ENCODE data around the gene THRB.

The THRB gene

DNA sequence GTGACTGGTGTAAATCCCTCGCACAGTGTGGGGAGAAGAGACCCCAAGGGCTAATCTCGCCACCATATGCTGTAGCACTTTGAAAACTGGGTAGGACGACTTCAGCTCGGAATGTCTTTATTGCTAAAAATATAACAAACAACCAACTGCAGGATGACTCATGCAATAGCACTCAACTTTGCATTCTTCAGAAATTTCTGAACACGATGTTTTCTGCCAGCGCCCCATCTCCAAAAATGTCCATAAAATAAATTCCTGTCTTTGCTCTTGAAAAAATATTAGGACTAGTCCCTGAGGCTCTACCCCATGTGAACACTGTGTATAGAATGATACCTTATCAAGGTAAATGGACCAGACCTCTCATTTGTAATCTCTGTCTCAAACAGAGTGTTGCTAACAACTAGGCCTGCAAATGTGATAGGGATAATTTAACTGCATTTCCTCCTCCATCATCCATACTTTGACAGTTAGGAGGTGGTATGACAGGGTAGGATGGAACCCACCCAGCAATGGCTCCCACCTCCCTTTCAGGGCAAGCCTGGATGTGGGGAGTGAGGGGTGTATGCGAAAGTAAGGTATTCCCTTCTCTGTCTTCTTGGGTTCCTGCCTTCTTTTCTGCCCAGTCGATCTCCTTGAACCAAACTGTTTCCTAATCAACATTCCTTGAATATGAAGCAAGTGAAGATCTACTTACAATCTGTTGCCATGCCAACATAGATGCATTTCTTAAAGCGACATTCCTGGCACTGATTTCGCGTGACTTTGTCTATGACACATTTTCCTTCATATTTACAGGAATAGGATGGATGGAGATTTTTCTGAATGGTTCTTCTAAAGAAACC, 348.4 kb downstream of the THRB start:
- no peak overlapping the region for H3K4me3 Mint-ChIP-seq
- H3K9me3 Mint-ChIP-seq: no peaks in the 10 kb centered on the region
- H3K27me3 Mint-ChIP-seq: no peaks in the 10 kb centered on the region
- H3K27ac Mint-ChIP-seq: no peak overlapping the region
- H3K36me3 Mint-ChIP-seq (ENCODE audit: low read depth): no peaks in the 10 kb centered on the region
- no peaks in the 10 kb centered on the region for H3K4me1 Mint-ChIP-seq (ENCODE audit: low read depth)

DNA sequence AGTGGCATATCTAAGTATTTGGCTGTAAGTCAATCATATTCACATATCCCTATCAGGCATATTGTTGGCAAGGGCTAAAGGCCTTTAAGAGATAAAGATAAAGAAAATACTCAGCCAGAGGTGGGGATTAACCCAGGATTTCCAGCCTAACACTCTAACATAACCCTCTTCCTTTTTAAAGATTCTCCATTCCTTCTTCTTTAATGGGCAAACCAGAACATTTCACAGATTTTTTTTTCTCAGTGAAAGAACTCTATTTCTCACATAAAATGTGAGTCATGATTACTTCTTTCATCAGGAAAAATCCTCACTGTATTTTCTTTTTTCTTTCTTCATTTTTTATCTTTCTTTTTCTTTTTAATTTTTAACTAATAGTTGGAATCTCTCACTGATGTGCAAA, 349.2 kb downstream of the THRB start:
- no peak overlapping the region for H3K4me3 Mint-ChIP-seq
- H3K36me3 Mint-ChIP-seq (ENCODE audit: low read depth): no peaks in the 10 kb centered on the region
- no peaks in the 10 kb centered on the region for H3K9me3 Mint-ChIP-seq
- no peak overlapping the region for H3K27ac Mint-ChIP-seq
- H3K27me3 Mint-ChIP-seq: no peaks in the 10 kb centered on the region
- H3K4me1 Mint-ChIP-seq (ENCODE audit: low read depth): no peaks in the 10 kb centered on the region

DNA sequence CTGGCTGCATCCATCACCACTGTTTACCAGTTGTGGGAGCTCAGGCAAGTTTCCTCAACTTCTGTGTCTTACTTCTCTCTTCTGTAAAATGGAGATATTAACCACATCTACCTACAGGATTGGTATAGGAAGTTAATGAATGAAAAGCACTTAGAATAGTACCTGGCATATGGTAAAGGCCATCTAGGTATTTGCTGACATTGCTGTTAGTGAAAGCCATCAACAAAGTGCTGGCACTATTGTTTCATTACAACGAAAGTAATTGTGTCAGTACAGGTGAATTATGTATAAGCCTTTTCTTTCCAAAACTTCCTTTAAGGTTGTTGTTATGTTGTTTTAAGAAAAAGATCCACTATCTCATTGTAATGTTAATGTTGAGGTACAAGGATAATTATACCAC, 352.5 kb downstream of the THRB start:
- Mint-ChIP-seq H3K27me3 (no peaks in the 10 kb centered on the region), H3K27ac (no peak overlapping the region), H3K36me3 (ENCODE audit: low read depth) (no peaks in the 10 kb centered on the region), H3K9me3 (no peaks in the 10 kb centered on the region), H3K4me3 (no peak overlapping the region), H3K4me1 (ENCODE audit: low read depth) (no peaks in the 10 kb centered on the region)

DNA sequence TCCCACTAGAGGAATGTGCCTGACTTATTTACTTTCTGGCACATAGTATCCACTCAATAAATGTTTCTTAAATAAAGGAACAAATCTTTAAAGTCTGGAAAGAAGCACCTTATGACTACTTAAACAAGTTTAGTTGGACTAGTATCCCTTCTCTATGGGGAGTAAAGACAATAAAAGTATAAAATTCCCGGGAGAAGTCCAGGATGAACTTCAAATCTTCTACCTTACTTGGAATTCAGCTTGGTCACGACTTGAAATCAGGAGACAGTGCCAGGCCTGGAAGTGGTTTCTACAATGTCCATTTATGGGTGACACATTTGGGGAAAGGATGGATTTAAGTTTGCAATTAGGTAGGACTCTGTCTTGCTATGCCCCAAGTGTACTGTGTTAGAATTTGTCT, 353.1 kb downstream of the THRB start:
- Mint-ChIP-seq H3K36me3 (ENCODE audit: low read depth) (no peaks in the 10 kb centered on the region), H3K9me3 (no peaks in the 10 kb centered on the region), H3K27me3 (no peaks in the 10 kb centered on the region), H3K4me1 (ENCODE audit: low read depth) (no peaks in the 10 kb centered on the region), H3K4me3 (no peak overlapping the region), H3K27ac (no peak overlapping the region)

DNA sequence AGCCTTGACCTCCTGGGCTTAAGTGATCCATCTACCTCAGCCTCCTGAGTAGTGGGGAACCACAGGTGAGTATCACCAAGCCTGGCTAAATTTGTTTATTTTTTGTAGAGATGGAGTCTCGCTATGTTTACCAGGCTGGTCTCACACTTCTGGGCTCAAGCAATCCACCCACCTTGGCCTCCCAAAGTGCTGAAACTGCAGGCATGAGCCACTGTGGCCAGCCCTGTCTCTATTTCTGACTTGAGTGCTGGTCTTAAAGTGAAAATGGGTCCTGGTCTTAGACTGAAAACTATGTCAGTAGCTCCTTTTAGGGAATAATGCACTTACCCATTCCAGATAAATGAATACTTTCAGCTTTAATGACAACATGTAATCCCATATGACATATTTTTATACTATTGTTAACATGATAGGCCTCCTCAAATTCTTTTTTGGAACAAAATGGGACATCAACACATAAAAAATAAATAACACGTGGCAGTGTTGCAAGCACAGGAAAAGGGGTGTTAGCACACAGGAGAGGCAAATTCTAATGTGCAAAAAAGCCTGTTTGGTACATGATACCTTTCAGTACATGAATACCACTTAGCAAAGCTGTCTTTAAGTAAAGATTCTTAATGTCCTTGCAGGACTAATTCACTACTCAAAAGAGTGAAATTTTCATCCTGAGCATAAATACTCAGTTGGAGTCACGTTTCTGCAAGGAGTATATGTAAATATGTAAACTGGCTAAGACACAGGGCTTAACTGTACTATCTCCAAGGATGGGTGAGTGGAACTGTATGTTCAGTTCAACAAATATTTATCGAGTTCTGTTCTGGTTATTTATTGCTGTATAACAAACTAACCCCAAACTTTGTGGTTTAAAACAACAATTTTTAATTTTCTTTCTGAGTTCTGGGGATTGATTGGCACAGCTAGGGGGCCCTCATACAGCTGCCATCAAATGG, 354.9 kb downstream of the THRB start:
- H3K27ac Mint-ChIP-seq: no peak overlapping the region
- no peaks in the 10 kb centered on the region for H3K9me3 Mint-ChIP-seq
- no peaks in the 10 kb centered on the region for H3K4me1 Mint-ChIP-seq (ENCODE audit: low read depth)
- H3K36me3 Mint-ChIP-seq (ENCODE audit: low read depth): no peaks in the 10 kb centered on the region
- no peak overlapping the region for H3K4me3 Mint-ChIP-seq
- H3K27me3 Mint-ChIP-seq: no peaks in the 10 kb centered on the region

DNA sequence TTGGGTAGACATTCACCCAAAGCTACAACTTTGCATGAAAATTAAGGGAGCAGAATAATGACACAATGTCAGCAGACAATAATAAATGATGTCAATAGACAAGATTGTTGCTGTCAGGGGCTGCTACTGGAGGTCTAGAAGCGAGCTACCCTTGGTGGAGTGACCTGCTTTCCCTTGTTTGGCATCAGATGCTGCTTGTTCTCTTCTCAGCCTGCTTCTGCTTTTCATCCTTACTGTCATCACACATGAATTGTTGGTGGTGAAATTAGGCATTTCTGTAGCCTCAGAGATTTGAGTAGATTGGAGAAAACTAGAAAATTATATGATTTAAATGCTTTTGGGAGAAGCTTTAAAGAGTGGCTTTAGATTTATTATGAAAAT, 355.8 kb downstream of the THRB start:
- Mint-ChIP-seq H3K27me3 (no peaks in the 10 kb centered on the region), H3K27ac (no peak overlapping the region), H3K4me3 (no peak overlapping the region), H3K36me3 (ENCODE audit: low read depth) (no peaks in the 10 kb centered on the region), H3K9me3 (no peaks in the 10 kb centered on the region), H3K4me1 (ENCODE audit: low read depth) (no peaks in the 10 kb centered on the region)

DNA sequence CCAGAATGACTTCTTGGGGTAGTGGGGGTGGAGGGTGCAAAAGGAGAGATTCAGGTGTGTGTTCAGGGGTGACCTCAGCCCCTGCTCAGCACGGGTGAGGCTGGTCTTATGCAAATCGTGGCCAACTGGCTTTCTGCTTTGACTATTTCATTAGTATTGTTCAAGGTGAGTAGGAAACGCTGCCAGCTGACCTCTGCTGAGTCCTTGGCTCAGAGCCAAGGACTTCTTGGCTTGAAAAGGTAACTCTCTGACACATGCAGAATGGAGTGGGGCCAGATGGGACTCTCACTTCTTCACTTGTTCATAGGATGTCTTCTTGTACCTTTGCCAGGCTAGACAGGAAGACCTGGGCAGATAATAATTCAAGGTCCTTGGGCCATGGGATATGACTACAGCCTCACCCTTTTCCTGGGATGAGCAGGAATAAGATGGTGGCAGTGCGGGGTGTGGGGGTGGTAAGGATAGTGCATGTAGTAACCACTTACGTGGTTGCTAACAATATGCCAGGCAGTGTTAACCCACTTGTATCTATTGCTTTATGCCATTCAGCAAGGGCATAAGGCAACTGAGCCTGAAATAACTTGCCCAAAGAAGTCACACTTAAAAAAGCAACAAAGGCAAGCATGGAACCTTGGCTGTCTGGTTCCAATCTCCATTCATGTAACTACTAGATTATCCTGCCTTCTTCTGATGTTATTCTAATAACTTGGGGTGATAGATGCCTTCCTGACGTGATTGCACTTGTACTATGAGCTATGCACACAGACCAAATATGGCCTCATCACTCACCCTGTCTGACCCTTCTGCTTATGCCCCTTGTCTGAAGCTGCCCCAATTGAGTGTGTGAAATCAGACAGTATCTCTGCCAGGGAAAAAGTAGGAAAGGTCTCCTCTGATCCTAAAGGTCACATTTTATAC, 356.4 kb downstream of the THRB start:
- no peaks in the 10 kb centered on the region for H3K4me1 Mint-ChIP-seq (ENCODE audit: low read depth)
- no peaks in the 10 kb centered on the region for H3K36me3 Mint-ChIP-seq (ENCODE audit: low read depth)
- H3K4me3 Mint-ChIP-seq: no peak overlapping the region
- no peaks in the 10 kb centered on the region for H3K9me3 Mint-ChIP-seq
- H3K27ac Mint-ChIP-seq: no peak overlapping the region
- no peaks in the 10 kb centered on the region for H3K27me3 Mint-ChIP-seq

DNA sequence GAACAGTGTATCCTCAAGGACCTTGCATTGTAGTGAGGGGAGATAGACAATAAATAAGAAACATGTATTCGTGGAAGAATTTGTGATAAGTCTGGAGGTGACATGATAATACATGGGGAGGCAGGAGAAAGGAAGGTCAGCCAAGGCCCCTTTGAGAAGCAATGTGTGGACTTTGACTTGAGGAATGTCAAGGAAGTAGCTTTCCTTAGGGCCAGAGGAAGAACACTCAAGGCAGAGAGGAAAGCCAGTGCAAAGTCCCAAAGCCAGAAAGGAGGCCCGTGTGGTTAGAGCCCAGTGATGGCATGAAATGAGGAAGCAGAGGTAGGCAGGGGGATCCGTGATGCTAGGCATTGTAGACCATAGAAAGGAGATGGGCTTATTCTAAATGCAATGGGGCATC, 357.3 kb downstream of the THRB start:
- no peaks in the 10 kb centered on the region for H3K36me3 Mint-ChIP-seq (ENCODE audit: low read depth)
- H3K4me1 Mint-ChIP-seq (ENCODE audit: low read depth): no peaks in the 10 kb centered on the region
- no peaks in the 10 kb centered on the region for H3K27me3 Mint-ChIP-seq
- no peaks in the 10 kb centered on the region for H3K9me3 Mint-ChIP-seq
- H3K4me3 Mint-ChIP-seq: no peak overlapping the region
- no peak overlapping the region for H3K27ac Mint-ChIP-seq

DNA sequence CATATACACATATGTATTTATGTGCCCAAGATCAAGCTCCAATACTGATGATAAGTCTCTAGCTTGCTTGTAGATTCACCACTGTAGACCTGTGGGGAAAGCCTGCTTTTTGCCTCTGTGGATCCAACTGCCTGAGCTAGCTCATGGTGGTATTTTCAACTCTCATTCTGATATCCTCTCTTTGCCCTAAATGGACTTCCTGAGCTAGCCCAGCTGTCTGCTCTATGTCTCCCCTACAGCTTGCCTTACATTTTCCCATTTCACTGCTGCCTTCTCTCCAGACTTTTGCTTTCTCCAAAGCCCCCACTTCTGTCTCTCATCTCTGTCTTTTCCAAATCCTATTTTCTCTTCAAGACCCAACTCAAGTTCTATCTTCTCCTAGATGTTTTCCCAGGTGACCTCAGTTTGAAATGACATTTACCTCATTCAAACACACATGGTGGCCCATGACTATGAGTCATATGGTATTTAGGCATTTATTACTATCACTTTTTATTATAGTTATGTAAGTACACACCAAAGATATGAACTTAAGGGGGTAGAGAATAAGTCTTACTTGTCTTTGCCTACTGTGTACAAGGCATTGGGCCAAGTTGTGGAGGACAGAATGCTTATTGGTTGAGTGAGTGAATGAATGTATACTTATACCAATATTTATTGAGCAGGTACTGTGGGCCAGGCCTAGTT, 357.9 kb downstream of the THRB start:
- H3K27me3 Mint-ChIP-seq: no peaks in the 10 kb centered on the region
- H3K36me3 Mint-ChIP-seq (ENCODE audit: low read depth): no peaks in the 10 kb centered on the region
- H3K9me3 Mint-ChIP-seq: no peaks in the 10 kb centered on the region
- no peak overlapping the region for H3K27ac Mint-ChIP-seq
- H3K4me1 Mint-ChIP-seq (ENCODE audit: low read depth): no peaks in the 10 kb centered on the region
- H3K4me3 Mint-ChIP-seq: no peak overlapping the region

DNA sequence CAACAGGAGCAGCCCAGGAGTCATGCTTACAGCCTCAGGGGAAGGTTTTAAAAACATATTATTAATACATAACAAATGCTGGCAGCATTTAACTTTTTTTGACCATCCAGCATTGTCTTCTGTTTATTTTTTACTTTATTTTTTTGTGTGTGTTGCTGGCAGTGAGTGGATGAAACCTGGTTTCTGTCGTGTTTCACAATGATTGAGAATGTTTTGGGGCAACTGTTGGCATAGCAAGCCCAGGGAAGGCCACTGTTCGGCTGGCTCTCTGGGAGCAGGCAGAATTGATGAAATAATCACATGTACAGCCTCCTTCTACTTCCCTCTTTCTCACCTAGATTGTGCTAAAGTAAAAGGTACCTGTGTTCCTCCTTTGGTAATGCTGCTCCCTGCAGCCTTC, 359.4 kb downstream of the THRB start:
- no peaks in the 10 kb centered on the region for H3K9me3 Mint-ChIP-seq
- no peak overlapping the region for H3K4me3 Mint-ChIP-seq
- H3K36me3 Mint-ChIP-seq (ENCODE audit: low read depth): no peaks in the 10 kb centered on the region
- no peaks in the 10 kb centered on the region for H3K4me1 Mint-ChIP-seq (ENCODE audit: low read depth)
- no peak overlapping the region for H3K27ac Mint-ChIP-seq
- no peaks in the 10 kb centered on the region for H3K27me3 Mint-ChIP-seq

DNA sequence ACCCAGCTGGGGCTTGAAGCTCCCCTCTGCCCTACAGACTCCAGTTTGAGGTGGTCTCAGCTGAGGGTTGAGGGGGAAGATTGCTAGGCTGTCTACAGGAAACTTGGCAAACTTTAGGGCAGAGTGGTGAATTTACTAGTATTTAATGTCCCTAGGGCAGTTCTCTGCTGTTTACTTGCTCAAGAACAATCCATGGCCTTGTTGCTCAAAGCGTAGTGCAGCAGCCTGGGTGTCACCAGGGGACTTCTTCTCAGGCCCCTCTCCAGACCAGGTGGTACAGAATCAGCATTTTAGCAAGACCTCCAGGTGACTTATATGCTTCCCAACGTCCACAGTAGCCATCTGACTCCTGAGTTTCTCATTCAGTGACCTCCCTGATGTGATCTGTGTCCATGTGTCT, 360.7 kb downstream of the THRB start:
- H3K27me3 Mint-ChIP-seq: no peaks in the 10 kb centered on the region
- no peaks in the 10 kb centered on the region for H3K9me3 Mint-ChIP-seq

DNA sequence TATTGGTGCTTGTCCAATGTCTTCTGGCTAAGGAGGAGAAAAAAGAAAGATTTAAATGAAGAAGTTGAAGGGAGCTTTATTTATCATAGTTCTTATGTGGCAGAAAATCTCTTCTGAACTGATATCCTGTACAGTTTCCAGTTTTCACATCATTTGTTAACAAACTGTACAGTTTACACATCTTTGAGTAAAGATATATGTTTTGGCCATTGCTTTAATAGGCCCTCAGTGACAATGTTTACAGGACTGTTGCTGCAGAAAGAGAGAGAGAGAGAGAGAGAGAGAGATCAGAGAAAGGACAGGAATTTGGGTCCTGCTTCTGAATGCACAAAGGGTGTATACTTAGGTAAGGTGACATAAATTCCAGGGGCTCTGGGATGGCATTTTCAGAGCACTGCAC, 361.2 kb downstream of the THRB start:
- Mint-ChIP-seq H3K4me1 (ENCODE audit: low read depth) (no peaks in the 10 kb centered on the region), H3K27ac (no peak overlapping the region), H3K27me3 (no peaks in the 10 kb centered on the region)

More for the DNA sequence above, 360.7 kb downstream of the THRB start:
- Mint-ChIP-seq H3K36me3 (ENCODE audit: low read depth) (no peaks in the 10 kb centered on the region), H3K27ac (no peak overlapping the region), H3K4me3 (no peak overlapping the region), H3K4me1 (ENCODE audit: low read depth) (no peaks in the 10 kb centered on the region)

DNA sequence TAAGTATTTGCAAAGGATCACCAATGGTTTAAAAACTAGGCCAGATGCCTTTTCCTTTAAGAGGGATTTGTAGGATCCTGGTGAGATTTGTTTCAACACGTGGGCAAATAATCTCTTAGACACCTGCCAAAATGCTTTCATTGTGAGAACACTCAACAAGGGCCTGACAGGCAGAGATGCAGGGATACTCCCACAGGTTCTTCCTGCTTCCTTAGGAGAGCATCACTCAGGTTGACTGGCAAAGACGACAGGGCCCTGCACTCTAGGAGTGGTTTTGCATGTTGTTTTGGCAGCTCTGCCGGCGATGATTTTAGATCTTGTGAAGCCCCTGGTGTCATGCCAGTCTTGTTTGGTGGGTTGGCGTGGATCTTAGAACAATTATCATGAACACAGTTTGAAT, 365.1 kb downstream of the THRB start:
- H3K9me3 Mint-ChIP-seq: no peaks in the 10 kb centered on the region
- H3K4me1 Mint-ChIP-seq (ENCODE audit: low read depth): no peaks in the 10 kb centered on the region
- no peak overlapping the region for H3K4me3 Mint-ChIP-seq
- H3K27me3 Mint-ChIP-seq: no peaks in the 10 kb centered on the region
- H3K36me3 Mint-ChIP-seq (ENCODE audit: low read depth): no peaks in the 10 kb centered on the region
- H3K27ac Mint-ChIP-seq: no peak overlapping the region

More for the DNA sequence above, 361.2 kb downstream of the THRB start:
- H3K4me3 Mint-ChIP-seq: no peak overlapping the region
- no peaks in the 10 kb centered on the region for H3K36me3 Mint-ChIP-seq (ENCODE audit: low read depth)
- H3K9me3 Mint-ChIP-seq: no peaks in the 10 kb centered on the region

Measured in stimulated activated naive CD8-positive, alpha-beta T cell treated with anti-CD3 and anti-CD28 coated beads, Interleukin-15, Interleukin-2, amounts not matched to agents 100 ng/mL and 50 ng/mL, for 24 hours (primary cell).